ENCODE results near the gene DLL3.

DLL3 gene

DNA sequence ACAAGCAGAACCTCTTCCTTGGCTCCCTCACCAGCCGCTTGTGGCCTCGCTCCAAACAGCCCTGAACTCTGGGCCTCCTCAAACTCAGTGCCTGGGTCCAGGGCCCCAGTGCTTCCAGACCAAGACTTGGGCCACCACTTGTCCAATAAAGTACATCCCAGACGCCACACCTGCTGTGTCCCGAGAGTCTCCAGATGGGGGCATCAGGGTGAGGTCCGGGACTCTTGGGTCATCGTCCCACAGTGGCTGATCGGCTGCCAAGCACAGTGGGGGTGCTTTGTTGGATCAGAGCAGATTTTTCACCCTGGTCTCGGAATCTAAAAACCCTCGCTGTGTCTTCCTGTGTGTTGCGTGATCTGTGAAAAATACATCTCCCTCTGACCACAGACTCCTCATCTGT, 9.0 kb upstream of the DLL3 start:
- TF ChIP-seq, protein P1, sequence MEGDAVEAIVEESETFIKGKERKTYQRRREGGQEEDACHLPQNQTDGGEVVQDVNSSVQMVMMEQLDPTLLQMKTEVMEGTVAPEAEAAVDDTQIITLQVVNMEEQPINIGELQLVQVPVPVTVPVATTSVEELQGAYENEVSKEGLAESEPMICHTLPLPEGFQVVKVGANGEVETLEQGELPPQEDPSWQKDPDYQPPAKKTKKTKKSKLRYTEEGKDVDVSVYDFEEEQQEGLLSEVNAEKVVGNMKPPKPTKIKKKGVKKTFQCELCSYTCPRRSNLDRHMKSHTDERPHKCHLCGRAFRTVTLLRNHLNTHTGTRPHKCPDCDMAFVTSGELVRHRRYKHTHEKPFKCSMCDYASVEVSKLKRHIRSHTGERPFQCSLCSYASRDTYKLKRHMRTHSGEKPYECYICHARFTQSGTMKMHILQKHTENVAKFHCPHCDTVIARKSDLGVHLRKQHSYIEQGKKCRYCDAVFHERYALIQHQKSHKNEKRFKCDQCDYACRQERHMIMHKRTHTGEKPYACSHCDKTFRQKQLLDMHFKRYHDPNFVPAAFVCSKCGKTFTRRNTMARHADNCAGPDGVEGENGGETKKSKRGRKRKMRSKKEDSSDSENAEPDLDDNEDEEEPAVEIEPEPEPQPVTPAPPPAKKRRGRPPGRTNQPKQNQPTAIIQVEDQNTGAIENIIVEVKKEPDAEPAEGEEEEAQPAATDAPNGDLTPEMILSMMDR (conservative IDR thresholded peaks at IDR 0.05; ENCODE audit: low read depth, low read length): no peak
- H3K4me3 ChIP-seq (ENCODE audit: low read depth, low read length): no peak overlapping the region
- no peak for DNase-seq (ENCODE audit: low read depth)

DNA sequence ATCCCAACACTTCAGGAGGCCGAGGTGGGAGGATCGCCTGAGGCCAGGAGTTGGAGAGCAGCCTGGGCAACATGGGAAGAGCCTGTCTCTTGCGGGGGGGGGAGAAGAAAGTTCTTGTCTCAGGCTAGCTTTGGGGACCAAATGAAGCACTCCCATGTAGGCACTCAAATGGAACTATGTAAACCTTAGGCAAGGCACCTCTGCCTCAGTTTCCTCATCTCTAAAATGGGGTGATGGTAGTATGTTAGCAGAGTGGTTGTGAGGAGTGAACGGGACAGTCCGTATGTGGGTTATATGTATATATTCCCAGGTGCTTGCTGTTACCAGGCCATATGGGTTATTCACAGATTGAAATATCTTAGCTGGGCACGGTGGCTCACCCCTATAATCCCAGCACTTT, 6.5 kb upstream of the DLL3 start:
- H3K4me3 ChIP-seq (ENCODE audit: low read depth, low read length): no peak overlapping the region
- TF ChIP-seq, protein P1 (conservative IDR thresholded peaks at IDR 0.05; ENCODE audit: low read depth, low read length): no peak
- no peak for DNase-seq (ENCODE audit: low read depth)

DNA sequence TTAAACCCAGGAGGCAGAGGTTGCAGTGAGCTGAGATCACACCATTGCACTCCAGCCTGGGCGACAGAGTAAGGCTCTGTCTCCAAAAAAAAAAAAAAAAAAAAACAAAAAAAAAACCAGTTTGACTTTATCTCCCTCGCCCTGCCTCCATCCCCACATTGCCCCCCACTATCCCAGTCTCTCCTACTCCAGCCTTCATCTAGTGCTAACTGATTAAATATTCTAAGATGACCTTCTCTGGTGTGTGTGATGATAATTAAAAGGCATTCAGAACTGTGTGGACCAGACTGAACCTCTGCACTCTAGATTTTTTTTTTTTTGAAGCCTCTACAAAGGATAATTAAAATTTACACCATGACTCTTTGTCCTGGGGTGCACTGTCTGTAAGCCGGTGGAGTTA, 6.0 kb upstream of the DLL3 start:
- TF ChIP-seq, protein P1 (conservative IDR thresholded peaks at IDR 0.05; ENCODE audit: low read depth, low read length): no peak
- no peak for DNase-seq (ENCODE audit: low read depth)
- no peak overlapping the region for H3K4me3 ChIP-seq (ENCODE audit: low read depth, low read length)

DNA sequence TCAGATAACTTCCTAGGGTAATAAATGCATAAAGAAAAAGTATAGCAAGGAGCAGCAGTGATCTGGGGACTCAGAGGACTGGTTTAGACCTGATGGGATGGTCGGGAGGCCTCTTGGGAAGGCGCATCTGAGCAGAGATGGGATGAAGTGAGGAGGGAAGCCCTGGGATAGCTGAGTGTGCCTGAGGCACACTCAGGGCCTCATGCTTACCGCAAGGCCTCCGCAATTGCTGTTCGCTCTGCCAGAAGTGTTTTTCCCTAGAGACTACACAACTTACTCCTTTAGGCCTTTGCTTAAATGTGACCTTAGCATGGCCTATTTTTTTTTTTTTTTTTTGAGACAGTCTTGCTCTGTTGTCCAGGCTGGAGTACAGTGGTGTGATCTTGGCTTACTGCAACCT, 4.1 kb upstream of the DLL3 start:
- TF ChIP-seq, protein P1 (conservative IDR thresholded peaks at IDR 0.05; ENCODE audit: low read depth, low read length): no peak
- no peak overlapping the region for H3K4me3 ChIP-seq (ENCODE audit: low read depth, low read length)
- no peak for DNase-seq (ENCODE audit: low read depth)

DNA sequence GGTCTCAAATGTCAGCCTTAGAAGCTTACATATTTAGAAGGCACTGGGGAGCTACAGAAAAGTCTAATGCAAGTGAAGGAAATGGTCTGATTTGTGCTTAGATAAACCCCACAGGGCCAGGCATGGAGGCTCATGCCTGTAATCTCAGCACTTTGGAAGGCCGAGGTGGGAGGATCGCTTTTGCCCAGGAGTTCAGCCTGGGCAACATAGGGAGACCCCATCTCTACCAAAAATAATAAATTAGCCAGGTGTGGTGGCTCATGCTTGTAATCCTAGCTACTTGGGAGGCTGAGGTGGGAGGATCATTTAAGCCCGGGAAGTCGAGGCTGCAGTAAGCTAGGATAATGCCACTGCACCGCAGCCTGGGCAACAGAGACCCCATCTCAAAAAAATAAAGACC, 2.7 kb upstream of the DLL3 start:
- H3K4me3 ChIP-seq (ENCODE audit: low read depth, low read length): no peak overlapping the region
- TF ChIP-seq, protein P1 (conservative IDR thresholded peaks at IDR 0.05; ENCODE audit: low read depth, low read length): no peak
- DNase-seq (ENCODE audit: low read depth): no peak

DNA sequence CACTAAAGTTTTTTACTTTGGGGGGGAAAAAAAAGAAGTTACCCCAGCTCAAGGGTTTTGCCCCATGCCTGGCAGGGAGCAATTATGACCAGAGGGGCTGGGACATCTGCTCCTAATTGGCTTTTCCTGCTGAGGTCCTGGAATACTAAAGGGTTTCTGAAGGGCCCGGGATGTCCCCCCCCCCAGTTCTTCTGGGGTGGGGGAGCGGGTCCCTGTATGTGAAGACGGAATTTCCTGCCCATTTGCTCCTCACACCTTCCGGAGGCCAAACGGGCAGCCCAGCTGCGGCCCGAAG, 1.1 kb upstream of the DLL3 start:
- TF ChIP-seq, protein P1 (conservative IDR thresholded peaks at IDR 0.05; ENCODE audit: low read depth, low read length): no peak
- peak overlapping the region; percentile 21 for H3K4me3 ChIP-seq (ENCODE audit: low read depth, low read length)

DNA sequence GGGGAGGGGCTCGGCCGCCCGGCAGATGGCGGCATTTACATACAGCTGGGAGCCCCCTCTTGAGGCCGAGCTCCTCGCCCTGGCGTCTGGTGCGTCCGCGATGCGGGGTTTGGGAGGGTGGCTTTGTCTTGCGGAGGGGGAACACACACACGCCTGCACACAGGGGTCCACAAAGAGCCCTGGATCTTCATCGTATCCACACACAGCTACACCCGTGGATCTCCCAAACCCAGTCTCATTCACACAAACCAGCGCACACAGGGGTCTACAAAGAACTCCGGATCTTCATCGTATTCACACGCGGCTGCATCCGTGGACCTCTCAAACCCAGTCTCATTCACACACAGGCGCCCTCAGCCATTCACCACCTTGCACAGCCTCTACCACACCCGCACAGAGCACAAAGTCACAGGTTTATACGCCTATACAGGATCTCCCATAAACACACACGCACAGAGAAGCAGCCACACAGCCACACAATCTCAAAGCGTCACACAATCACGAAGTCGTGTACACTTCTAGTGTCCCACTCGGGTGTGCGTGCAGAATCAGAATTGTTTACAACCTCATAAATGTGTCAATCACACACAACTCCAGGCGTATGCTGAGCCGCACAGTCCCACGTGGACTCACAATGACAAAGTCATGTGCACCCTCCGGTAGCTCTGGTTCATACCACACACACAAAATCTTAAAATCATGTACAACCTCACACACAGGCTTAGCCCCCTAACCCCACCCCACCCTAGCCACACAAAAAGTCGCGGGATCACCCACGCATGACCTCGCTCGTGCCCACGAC, 550 bp upstream of the DLL3 start:
- H3K4me3 ChIP-seq (ENCODE audit: low read depth, low read length): peak overlapping the region; percentile 21
- peak; percentile 41 for DNase-seq (ENCODE audit: low read depth)
- TF ChIP-seq, protein P1 (conservative IDR thresholded peaks at IDR 0.05; ENCODE audit: low read depth, low read length): peak; percentile 63

More for the DNA sequence above, 1.1 kb upstream of the DLL3 start:
- no peak for DNase-seq (ENCODE audit: low read depth)

Measured in choroid plexus epithelial cell (primary cell).